IMR-90 (cell line): ENCODE results near the gene MICAL2. TPM values are rescaled to one million over a fixed set of nuclear protein-coding genes. Genes with fewer than 3 reads are reported as not detected.

Source experiments
- ATAC-seq: fragments of 200-7000 bp; cut with Tn5 transposase; 2 replicates; pipeline ENCODE4 v1.9.1; 2020; ENCODE audit warnings: low read depth, mild to moderate bottlenecking, moderate library complexity
- BruUV-seq: library from RNA; stranded (reverse); fragments of 400-500 nt; replicated peaks from 2 replicates; lab custom pipeline; 2021; lab: Mats Ljungman, UMichigan
- CTCF ChIA-PET: fragments of 300-600 bp; formaldehyde crosslinking; extraction: SDS; loops from one replicate; lab custom pipeline; 2021; ENCODE audit warnings: antibody characterized with exemption; lab: Yijun Ruan, JAX
- POLR2A ChIA-PET: fragments of 300-600 bp; sonication (Branson Sonifier 250); formaldehyde crosslinking; loops from one replicate; lab custom pipeline; 2022; ENCODE audit warnings: antibody characterized with exemption; ENCODE audit not compliant: unreplicated experiment; lab: Charles Lee
- DNase-seq: peaks from one replicate; pipeline ENCODE4 v3.0.0; 2013
- H2AFZ ChIP-seq: replicated peaks from 2 replicates; pipeline ENCODE3; 2013; ENCODE audit warnings: low read length, mild to moderate bottlenecking; ENCODE audit not compliant: poor library complexity
- H2AK5ac ChIP-seq: 2 replicates; pipeline ENCODE4 v1.6.1; 2013; ENCODE audit warnings: low read depth, low read length, inconsistent platforms
- H2AK9ac ChIP-seq: replicated peaks from 2 replicates; pipeline ENCODE3; 2013; ENCODE audit warnings: mild to moderate bottlenecking, low read depth, low read length, moderate library complexity; ENCODE audit not compliant: poor library complexity
- H2BK120ac ChIP-seq: 2 replicates; pipeline ENCODE4 v1.6.1; 2013; ENCODE audit warnings: low read depth, low read length, inconsistent platforms
- H2BK15ac ChIP-seq: 3 replicates; pipeline ENCODE4 v1.6.1; 2013; ENCODE audit warnings: low read depth, low read length, inconsistent platforms
- H2BK20ac ChIP-seq: 2 replicates; pipeline ENCODE4 v1.6.1; 2013; ENCODE audit warnings: low read depth, mild to moderate bottlenecking, inconsistent platforms, low read length, moderate library complexity
- H2BK5ac ChIP-seq: 2 replicates; pipeline ENCODE4 v1.6.1; 2013; ENCODE audit warnings: mild to moderate bottlenecking, low read depth, low read length, inconsistent platforms; ENCODE audit not compliant: poor library complexity, severe bottlenecking
- H3K14ac ChIP-seq: replicated peaks from 2 replicates; pipeline ENCODE4 v1.6.1; 2013; ENCODE audit warnings: low read depth, low read length, inconsistent platforms
- H3K18ac ChIP-seq: 2 replicates; pipeline ENCODE4 v1.6.1; 2013; ENCODE audit warnings: low read depth, low read length, control low read depth
- H3K23ac ChIP-seq: 2 replicates; pipeline ENCODE4 v1.6.1; 2013; ENCODE audit warnings: low read depth, low read length, inconsistent platforms
- H3K27ac ChIP-seq: 2 replicates; pipeline ENCODE4 v1.5.1; 2013; ENCODE audit warnings: mild to moderate bottlenecking, control low read depth, low read length; ENCODE audit not compliant: insufficient read depth
- H3K27me3 ChIP-seq: 2 replicates; pipeline ENCODE4 v1.6.1; 2013; ENCODE audit warnings: low read length; ENCODE audit not compliant: control insufficient read depth, insufficient read depth
- H3K36me3 ChIP-seq: 2 replicates; pipeline ENCODE4 v1.6.1; 2013; ENCODE audit warnings: low read length, mixed read lengths; ENCODE audit not compliant: control insufficient read depth, insufficient read depth
- H3K4ac ChIP-seq: 2 replicates; pipeline ENCODE4 v1.6.1; 2013; ENCODE audit warnings: low read depth, low read length, inconsistent platforms
- H3K4me1 ChIP-seq: 2 replicates; pipeline ENCODE4 v1.6.1; 2013; ENCODE audit warnings: low read length, mixed read lengths; ENCODE audit not compliant: control insufficient read depth, insufficient read depth
- H3K4me2 ChIP-seq: 2 replicates; pipeline ENCODE4 v1.6.1; 2013; ENCODE audit warnings: low read depth, mild to moderate bottlenecking, control low read depth, low read length, moderate library complexity
- H3K4me3 ChIP-seq: 2 replicates; pipeline ENCODE4 v1.5.1; 2013; ENCODE audit warnings: low read depth, mild to moderate bottlenecking, control low read depth, low read length, moderate library complexity; ENCODE audit not compliant: insufficient read depth
- H3K56ac ChIP-seq: 2 replicates; pipeline ENCODE4 v1.6.1; 2013; ENCODE audit warnings: low read length, inconsistent platforms; ENCODE audit not compliant: insufficient read depth; ENCODE audit errors: extremely low read depth
- H3K79me1 ChIP-seq, 2 experiments: 2 replicates each; pipeline ENCODE4 v1.6.1; 2013; ENCODE audit warnings: low read length in 2 of 2, inconsistent platforms in 1 of 2, low read depth in 1 of 2
- H3K9ac ChIP-seq: 2 replicates; pipeline ENCODE4 v1.6.1; 2013; ENCODE audit warnings: low read depth, low read length, control low read depth
- H3K9me1 ChIP-seq: 2 replicates; pipeline ENCODE4 v1.6.1; 2013; ENCODE audit warnings: low read length, inconsistent platforms; ENCODE audit not compliant: insufficient read depth
- H3K9me3 ChIP-seq: 2 replicates; pipeline ENCODE4 v1.6.1; 2013; ENCODE audit warnings: low read length; ENCODE audit not compliant: control insufficient read depth, insufficient read depth
- H4K20me1 ChIP-seq: 2 replicates; pipeline ENCODE4 v1.6.1; 2013; ENCODE audit warnings: low read length, inconsistent platforms; ENCODE audit not compliant: insufficient read depth
- H4K5ac ChIP-seq: 2 replicates; pipeline ENCODE4 v1.6.1; 2013; ENCODE audit warnings: mild to moderate bottlenecking, low read depth, low read length, control low read depth
- H4K8ac ChIP-seq, 2 experiments: 2 replicates each; pipeline ENCODE4 v1.6.1; 2013; ENCODE audit warnings: low read depth in 2 of 2, low read length in 2 of 2, control low read depth in 1 of 2, inconsistent platforms in 1 of 2
- H4K91ac ChIP-seq: 2 replicates; pipeline ENCODE4 v1.6.1; 2013; ENCODE audit warnings: low read depth, low read length, inconsistent platforms; ENCODE audit not compliant: insufficient read depth
- BHLHE40 ChIP-seq: fragments of 150-350 bp; IDR thresholded peaks from 2 replicates; pipeline ENCODE4 v1.6.1; 2016; ENCODE audit warnings: mild to moderate bottlenecking, low read depth, low read length
- CEBPB ChIP-seq: IDR thresholded peaks from 2 replicates; pipeline ENCODE4 v1.6.1; 2012; ENCODE audit warnings: low read depth, low read length, improper control_type of control experiment
- CHD1 ChIP-seq: IDR thresholded peaks from 2 replicates; pipeline ENCODE4 v1.6.1; 2012; ENCODE audit warnings: low read depth, low read length, improper control_type of control experiment
- CTCF ChIP-seq: conservative IDR thresholded peaks from 2 replicates; pipeline ENCODE4 v1.5.1; 2012; ENCODE audit warnings: mild to moderate bottlenecking, low read depth, low read length, improper control_type of control experiment
- ELK1 ChIP-seq: fragments of 150-350 bp; IDR thresholded peaks from 2 replicates; pipeline ENCODE4 v1.6.1; 2016; ENCODE audit warnings: low read depth, mild to moderate bottlenecking, low read length, moderate library complexity, borderline replicate concordance
- FOS ChIP-seq: fragments of 150-350 bp; IDR thresholded peaks from 2 replicates; pipeline ENCODE4 v1.6.1; 2016; ENCODE audit warnings: low read depth, low read length
- MAFK ChIP-seq: IDR thresholded peaks from 2 replicates; pipeline ENCODE4 v1.6.1; 2012; ENCODE audit warnings: low read depth, low read length, improper control_type of control experiment
- MAZ ChIP-seq: IDR thresholded peaks from 2 replicates; pipeline ENCODE4 v1.6.1; 2012; ENCODE audit warnings: low read depth, mild to moderate bottlenecking, low read length, improper control_type of control experiment, moderate library complexity, borderline replicate concordance
- MXI1 ChIP-seq: IDR thresholded peaks from 2 replicates; pipeline ENCODE4 v1.6.1; 2012; ENCODE audit warnings: low read depth, mild to moderate bottlenecking, low read length, moderate library complexity, borderline replicate concordance
- NFE2L2 ChIP-seq: fragments of 150-350 bp; IDR thresholded peaks from 2 replicates; pipeline ENCODE4 v1.6.1; 2016; ENCODE audit warnings: low read depth, mild to moderate bottlenecking, low read length
- POLR2A ChIP-seq: IDR thresholded peaks from 2 replicates; pipeline ENCODE4 v1.6.1; 2012; ENCODE audit warnings: mild to moderate bottlenecking, low read depth, low read length
- RAD21 ChIP-seq: IDR thresholded peaks from 2 replicates; pipeline ENCODE4 v1.6.1; 2012; ENCODE audit warnings: low read length, improper control_type of control experiment
- RCOR1 ChIP-seq: IDR thresholded peaks from 2 replicates; pipeline ENCODE4 v1.6.1; 2012; ENCODE audit warnings: mild to moderate bottlenecking, low read length, improper control_type of control experiment; ENCODE audit not compliant: insufficient replicate concordance
- RFX5 ChIP-seq: IDR thresholded peaks from 2 replicates; pipeline ENCODE4 v1.8.0; 2012; ENCODE audit warnings: low read depth, mild to moderate bottlenecking, low read length, moderate library complexity
- SMC3 ChIP-seq: fragments of 150-350 bp; IDR thresholded peaks from 2 replicates; pipeline ENCODE4 v1.6.1; 2016; ENCODE audit warnings: low read depth, mild to moderate bottlenecking, antibody characterized with exemption, low read length, moderate library complexity
- USF2 ChIP-seq: fragments of 150-350 bp; IDR thresholded peaks from 2 replicates; pipeline ENCODE4 v1.6.1; 2017; ENCODE audit warnings: mild to moderate bottlenecking, antibody characterized with exemption, low read length, low read depth
- WGBS, 2 experiments: methylation state at CpG; one replicate each; pipeline versions ENCODE4 v1.1.5 to v1.1.7; 2013; ENCODE audit warnings: missing lambda C conversion rate in 2 of 2; ENCODE audit not compliant: insufficient read length in 1 of 2; ENCODE audit errors: extremely low coverage in 2 of 2; 5-methylcytosine and 5-hydroxymethylcytosine counted together
- dilution Hi-C: fragments of 300-500 bp; cut with HindIII; formaldehyde crosslinking; loops from one replicate; pipeline ENCODE4 v1.14.3; 2018; ENCODE audit warnings: low sequenced_read_pairs; ENCODE audit not compliant: unreplicated experiment
- in situ Hi-C: fragments of 300-500 bp; cut with MboI; formaldehyde crosslinking; loops from 3 replicates; pipeline ENCODE4 v1.14.3; 2019; ENCODE audit warnings: low sequenced_read_pairs, inconsistent platforms, mixed read lengths
- intact Hi-C: fragments of 100-400 bp; cut with micrococcal nuclease; formaldehyde crosslinking; loops from 2 replicates; pipeline ENCODE4 v1.10.0; 2022
- polyA plus RNA-seq, 3 experiments: library from polyadenylated mRNA; depleted of rRNA; stranded (reverse); fragments of >200 nt; gene quantifications; 2 replicates each; pipeline ENCODE4 v1.2.3, GENCODE V29; 2012; ENCODE audit warnings: low replicate concordance in 1 of 3
- total RNA-seq: library from RNA; depleted of rRNA; stranded (reverse); fragments of >200 nt; gene quantifications from 2 replicates; pipeline ENCODE4 v1.2.3, GENCODE V29; 2012

The MICAL2 gene
- total and polyA plus RNA-seq, 2 of the 4 experiments (the other 2 are of a cell fraction) = 170 to 336 TPM

- intact Hi-C loops (loop anchor here (5.0 kb wide), 1 partner anchor 169 kb away; no protein-coding TSS in a partner anchor), in situ Hi-C loops (loop anchor here (10.0 kb wide), 1 partner anchor 122 kb away; no protein-coding TSS in a partner anchor), dilution Hi-C loops (no loop called here)
- peak overlapping the region; percentile 68 for H3K27ac ChIP-seq
- DNase-seq (peak; percentile 57), ATAC-seq (no peak)
- H3K36me3 ChIP-seq = peaks cover 12% of the 10 kb centered on the region
- peak overlapping the region; percentile 74 for H2AK5ac ChIP-seq
- H3K4me1 ChIP-seq = peaks cover 50% of the 10 kb centered on the region
- H3K14ac ChIP-seq = peak overlapping the region; percentile 91
- peaks cover 49% of the 10 kb centered on the region for H3K9me1 ChIP-seq
- H3K27me3 ChIP-seq = no peaks in the 10 kb centered on the region
- peak overlapping the region; percentile 60 for H2BK20ac ChIP-seq
- WGBS, 2 experiments = no CpG with 5 or more reads among the region's 8 CpGs
- no peak overlapping the region for H2AK9ac ChIP-seq
- TF ChIP-seq ELK1 = no peak
- TF ChIP-seq CTCF = no peak
- no peak for TF ChIP-seq NFE2L2
- TF ChIP-seq MXI1 = no peak
- no peak for TF ChIP-seq POLR2A
- no peak for TF ChIP-seq CEBPB
- no peak for TF ChIP-seq SMC3
- TF ChIP-seq MAFK = no peak
- TF ChIP-seq BHLHE40 = no peak
- TF ChIP-seq RFX5 = no peak
- no peak; the same call in 1 of the 2 replicates for TF ChIP-seq CHD1
- TF ChIP-seq USF2 = no peak
- no peak for TF ChIP-seq FOS
- TF ChIP-seq MAZ = no peak
- TF ChIP-seq RAD21 = no peak
- TF ChIP-seq RCOR1 = no peak
- peak overlapping the region; percentile 41; the same call in 1 of the 2 replicates for H3K9ac ChIP-seq
- H2AFZ ChIP-seq = no peak overlapping the region
- peak overlapping the region; percentile 83 for H2BK15ac ChIP-seq
- no TSS peak for BruUV-seq
- H3K4me3 ChIP-seq = peak overlapping the region; percentile 6; the same call in 1 of the 2 replicates
- peak overlapping the region; percentile 91 for H3K4me2 ChIP-seq
- H2BK120ac ChIP-seq = peak overlapping the region; percentile 69
- H3K9me3 ChIP-seq = no peaks in the 10 kb centered on the region
- peak overlapping the region; percentile 80 for H3K4ac ChIP-seq
- peak overlapping the region; percentile 77 for H2BK5ac ChIP-seq
- ChIA-PET CTCF (no interaction called here), POLR2A (interaction anchor here (0.6 kb wide), 1 partner anchor 18 kb away, joined by 8 read pairs; no protein-coding TSS in a partner anchor)
- peaks cover 33% of the 10 kb centered on the region; the same call in 1 of the 2 replicates for H4K20me1 ChIP-seq
- H4K8ac ChIP-seq = peak overlapping the region; percentile 17 to 73
- peak overlapping the region; percentile 78 for H4K91ac ChIP-seq
- peak overlapping the region; percentile 65 for H4K5ac ChIP-seq
- H3K23ac ChIP-seq = peak overlapping the region; percentile 98
- peak overlapping the region; percentile 64; the same call in 1 of the 2 replicates for H3K18ac ChIP-seq
- peaks cover 8 to 76% of the 10 kb centered on the region in 2 experiments; a peak in 3 of 4 replicates for H3K79me1 ChIP-seq
- peak overlapping the region; percentile 22; the same call in 1 of the 2 replicates for H3K56ac ChIP-seq
Observed at GRCh38 chr11:12113294-12113693, 2.9 kb downstream of the MICAL2 start.
